GM20431 (cell line): ENCODE results near the gene HAVCR2.
"Not testable (repeated sequence)": the region's sequence is repeated elsewhere in the genome, so short reads cannot be mapped to it uniquely, and the experiment has no call there.

Experiments used
- in situ Hi-C: fragments of 300-500 bp; cut with MseI, MboI; formaldehyde crosslinking; loops from one replicate; pipeline ENCODE4 v1.15.0; 2020; ENCODE audit warnings: low sequenced_read_pairs; ENCODE audit not compliant: unreplicated experiment

HAVCR2 gene

DNA sequence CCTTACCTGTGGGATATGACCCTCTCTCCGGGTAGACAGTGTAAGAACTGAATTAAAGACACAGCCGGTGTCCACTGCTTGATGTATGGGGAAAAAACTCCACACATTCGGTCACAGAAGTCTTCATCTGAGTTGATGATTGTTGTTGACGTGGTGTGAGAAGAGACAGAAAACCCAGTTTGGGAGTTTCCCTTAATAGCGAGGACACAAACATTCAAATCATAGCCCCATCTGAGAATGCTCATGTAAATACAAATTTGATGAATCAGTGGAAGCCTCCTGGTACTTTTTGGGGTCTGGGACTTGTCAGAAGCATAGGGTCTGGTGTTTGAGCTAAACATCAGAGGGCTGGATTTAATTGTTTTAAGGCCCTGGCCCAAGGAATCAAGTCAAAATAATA, 60.9 kb downstream of the HAVCR2 start:
- in situ Hi-C loops: no loop called here

DNA sequence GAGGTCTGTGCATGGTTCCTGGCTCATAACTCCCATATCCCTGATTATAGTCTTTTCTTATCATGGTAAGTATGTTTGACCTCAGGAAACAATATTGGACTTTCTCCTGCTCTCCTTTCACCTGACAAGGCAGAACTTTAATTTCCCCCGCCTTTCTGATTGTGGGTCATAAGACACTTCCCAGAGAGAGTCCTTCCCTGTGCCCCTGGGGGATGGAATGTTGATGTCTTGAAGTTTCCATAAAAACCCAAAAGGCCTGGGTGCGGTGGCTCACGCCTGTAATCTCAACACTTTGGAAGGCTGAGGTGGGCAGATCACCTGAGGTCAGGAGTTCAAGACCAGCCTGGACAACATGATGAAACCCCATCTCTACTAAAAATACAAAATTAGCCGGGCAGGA, 61.8 kb downstream of the HAVCR2 start:
- in situ Hi-C loops: not testable (repeated sequence)

DNA sequence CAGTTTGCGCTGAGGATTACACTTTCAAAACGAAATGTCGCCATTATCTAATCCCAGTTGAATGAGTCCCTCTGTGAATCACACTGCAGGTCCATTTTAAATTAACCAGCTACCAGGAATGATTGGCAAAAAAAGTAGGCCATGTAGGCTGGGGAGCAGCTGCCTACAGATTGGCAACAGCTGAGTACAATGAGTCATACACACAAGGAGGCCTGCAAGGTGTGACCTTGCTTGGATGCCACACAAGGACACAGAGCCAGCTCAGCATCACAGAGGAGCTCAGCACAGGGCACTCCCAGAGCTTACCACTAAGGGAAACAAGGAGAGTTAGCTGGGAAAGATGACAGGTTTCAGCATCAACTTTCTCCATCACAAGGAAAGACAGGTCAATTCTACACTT, 62.8 kb downstream of the HAVCR2 start:
- in situ Hi-C loops: no loop called here

DNA sequence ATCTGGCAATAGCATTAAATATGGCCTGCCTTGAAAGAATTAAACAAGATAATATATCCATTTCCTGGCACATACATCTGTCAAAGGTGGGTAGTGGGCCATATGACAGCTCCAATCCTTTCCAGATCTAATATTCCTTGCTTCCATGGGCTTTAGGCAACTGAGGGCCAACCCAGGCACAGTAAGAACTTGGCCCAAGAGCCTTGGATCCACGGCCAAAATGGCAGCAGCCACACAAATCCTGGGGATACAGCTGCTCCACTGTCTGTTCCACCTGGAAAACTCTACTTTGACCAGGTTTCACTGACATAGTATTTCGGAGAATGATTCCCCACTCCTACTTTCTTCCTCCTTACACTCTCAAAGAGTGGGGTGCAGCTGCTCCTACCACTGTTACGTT, 63.2 kb downstream of the HAVCR2 start:
- in situ Hi-C loops: no loop called here

DNA sequence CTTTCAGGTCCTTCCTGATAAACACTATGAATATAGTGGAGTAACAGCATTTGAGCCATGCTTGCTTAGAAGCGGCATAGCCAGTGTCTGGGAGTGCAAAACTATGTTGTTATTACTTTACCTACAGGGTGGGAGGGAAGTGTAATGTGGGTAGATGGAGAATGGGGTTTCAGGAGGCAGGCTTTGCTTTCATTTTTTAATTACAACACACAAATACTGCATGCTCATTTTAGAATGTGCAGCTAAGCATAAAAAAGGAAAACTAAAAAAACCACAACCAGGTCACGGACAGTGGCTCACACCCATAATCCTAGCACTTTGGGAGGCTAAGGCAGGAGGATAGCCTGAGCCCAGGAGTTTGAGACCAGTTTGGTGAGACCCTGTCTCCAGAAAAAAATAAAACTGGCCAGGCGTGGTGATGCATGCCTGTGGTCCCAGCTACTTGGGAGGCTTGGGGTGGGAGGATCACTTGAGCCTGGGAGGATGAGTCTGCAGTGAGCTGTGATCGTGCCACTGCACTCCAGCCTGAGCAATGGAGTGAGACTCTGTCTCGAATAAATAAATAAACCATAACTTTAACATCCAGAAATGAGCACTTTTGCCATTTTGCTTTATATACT, 70.2 kb downstream of the HAVCR2 start:
- in situ Hi-C loops: no loop called here
